Activated CD4-positive, alpha-beta T cell treated with anti-CD3 and anti-CD28 coated beads, Interleukin-2, amount 50 U/mL, for 48 hours (primary cell): ENCODE measurements around the gene SPATS2L.
A peak's percentile ranks its signal among the peaks of the same experiment; 100 is the strongest.

Experiments used
- DNase-seq, 2 experiments: peaks; one replicate each; pipeline ENCODE4 v3.0.0-alpha.2; 2020

SPATS2L gene

DNA sequence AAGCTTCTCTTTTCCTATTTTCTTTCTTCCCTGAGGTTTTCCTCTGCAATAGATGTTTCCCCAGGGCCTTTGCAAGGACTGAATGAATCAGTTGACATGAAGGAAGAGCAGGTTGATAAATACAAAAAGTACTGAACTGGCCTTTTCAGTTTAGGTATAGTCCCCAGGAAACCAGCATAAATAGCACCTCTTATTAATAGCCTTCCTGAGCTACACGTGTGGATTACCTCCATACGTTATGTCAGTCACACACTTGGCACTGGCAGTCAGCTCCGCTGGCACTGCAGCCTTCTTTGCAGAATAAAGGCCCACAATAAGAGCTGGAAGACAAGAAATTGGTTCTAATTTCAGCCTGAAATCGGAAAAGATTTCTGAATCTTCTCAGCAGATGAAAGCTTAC is 142.7 kb downstream of the SPATS2L start:
- no peak for DNase-seq

- no peak for DNase-seq
These were observed 143.8 kb downstream of the SPATS2L start for GRCh38 chr2:200450288-200450687.

DNA sequence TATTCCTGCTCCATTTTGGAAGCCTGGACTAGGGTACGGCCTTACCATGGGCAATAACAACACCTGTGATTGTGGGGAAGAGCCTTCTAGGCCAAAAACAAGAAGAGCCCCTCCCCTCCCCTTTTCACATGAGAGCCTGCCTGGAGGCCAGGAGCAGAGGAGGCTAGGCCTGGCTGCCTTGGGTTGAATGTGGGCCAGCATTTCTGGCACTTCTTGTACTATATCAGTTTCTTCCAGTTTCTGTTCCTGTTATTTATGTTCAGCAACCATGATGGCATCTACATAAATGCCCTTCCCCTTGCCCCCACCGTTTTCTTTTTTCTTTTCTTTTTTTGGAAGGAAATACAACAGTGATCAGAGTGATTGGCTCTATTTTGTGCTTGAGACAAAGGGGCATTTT is 145.0 kb downstream of the SPATS2L start:
- no peak for DNase-seq

- no peak for DNase-seq
These were observed 145.9 kb downstream of the SPATS2L start for GRCh38 chr2:200452377-200452776.

- no peak for DNase-seq
These were observed 146.8 kb downstream of the SPATS2L start for GRCh38 chr2:200453142-200453852.

GRCh38 chr2:200453853-200454534 is 147.5 kb downstream of the SPATS2L start:
- no peak for DNase-seq

GRCh38 chr2:200454927-200455801 is 148.7 kb downstream of the SPATS2L start:
- peak; percentile 18 to 32 for DNase-seq

DNA sequence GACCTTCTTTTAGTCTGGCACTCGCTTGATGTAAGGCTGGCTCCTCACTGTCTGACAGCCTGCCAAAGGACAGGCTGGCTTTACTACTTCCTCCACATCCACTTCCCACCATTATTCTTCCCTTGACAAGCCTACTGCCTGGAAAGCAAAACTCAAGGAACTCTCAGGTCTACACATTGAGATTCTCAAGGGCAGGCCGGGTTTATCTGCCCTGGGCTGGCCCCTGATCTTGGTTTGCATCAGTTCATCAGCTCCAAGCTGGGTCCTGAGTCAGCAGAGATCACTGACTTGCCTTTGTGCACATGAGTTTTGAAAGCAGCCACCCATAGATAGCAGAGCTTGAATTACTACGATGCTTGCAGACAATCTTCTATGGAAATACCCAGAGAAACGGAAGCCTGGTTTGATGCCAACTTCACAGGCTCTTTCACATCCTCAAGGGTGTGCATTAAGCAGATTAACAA is 149.5 kb downstream of the SPATS2L start:
- DNase-seq, result peak; percentile 47 to 56

DNA sequence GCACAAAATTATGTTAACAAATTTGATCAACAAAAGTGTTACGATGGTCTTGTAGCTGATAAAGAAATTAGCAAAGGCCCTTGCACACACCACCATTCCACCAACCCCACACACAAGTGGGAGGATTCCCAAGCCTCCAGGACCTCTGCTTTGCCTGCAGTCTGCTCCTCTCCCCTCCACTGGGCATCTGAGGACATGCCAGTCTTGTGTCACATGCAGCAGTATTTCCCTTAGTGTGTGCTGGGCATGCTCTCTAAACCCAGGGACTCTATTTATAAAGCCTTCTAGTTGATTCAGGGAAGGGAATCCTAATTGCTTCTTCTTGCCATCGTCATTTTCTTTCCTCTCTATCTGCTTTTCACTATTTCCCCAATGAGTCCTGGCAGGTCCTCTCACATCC is 150.1 kb downstream of the SPATS2L start:
- no peak for DNase-seq

- no peak for DNase-seq
These were observed 152.6 kb downstream of the SPATS2L start for GRCh38 chr2:200459101-200459500.

GRCh38 chr2:200461846-200462710 is 155.6 kb downstream of the SPATS2L start:
- no peak for DNase-seq

GRCh38 chr2:200463452-200463851 is 157.0 kb downstream of the SPATS2L start:
- no peak for DNase-seq

GRCh38 chr2:200466425-200467418 is 160.2 kb downstream of the SPATS2L start:
- peak; percentile 33 to 51 for DNase-seq

GRCh38 chr2:200467806-200468681 is 161.6 kb downstream of the SPATS2L start:
- DNase-seq, result peak in 1 of 2 experiments; percentile 14

DNA sequence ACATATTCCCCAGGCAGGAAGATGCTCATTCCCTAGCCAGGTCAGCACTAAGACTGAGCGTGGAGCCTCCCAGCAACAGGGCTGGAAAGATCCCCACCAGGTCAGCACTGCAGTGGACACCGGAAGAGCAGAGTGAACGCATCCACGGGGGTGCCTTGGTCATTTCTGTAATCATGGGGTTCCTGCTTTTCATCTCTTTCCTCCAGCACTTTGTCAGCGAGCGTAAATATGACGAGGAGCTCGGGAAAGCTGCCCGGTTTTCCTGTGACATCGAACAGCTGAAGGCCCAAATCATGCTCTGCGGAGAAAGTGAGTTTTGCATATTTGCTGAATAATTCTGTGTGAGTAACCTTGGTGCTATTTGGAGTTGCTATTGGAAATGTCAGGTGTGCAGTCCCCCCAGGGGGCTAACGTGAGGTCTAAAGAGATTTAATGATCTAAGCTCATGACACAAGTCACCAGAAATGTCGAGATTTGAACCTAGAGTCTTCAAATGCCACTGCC is 163.3 kb downstream of the SPATS2L start:
- DNase-seq, result no peak

GRCh38 chr2:200470230-200470629 is 163.7 kb downstream of the SPATS2L start:
- DNase-seq, result no peak

- peak; percentile 23 to 53 for DNase-seq
These were observed 164.9 kb downstream of the SPATS2L start for GRCh38 chr2:200471324-200471848.

- DNase-seq, result no peak
These were observed 165.6 kb downstream of the SPATS2L start for GRCh38 chr2:200471928-200472645.
